HepG2 (cell line): ENCODE results near the gene IGFLR1. TPM values are rescaled to one million over a fixed set of nuclear protein-coding genes. Genes with fewer than 3 reads are reported as not detected.

ENCODE experiments used
- ATF7 ChIP-seq, 2 experiments: fragments of 450-650 bp in 1 of 2; sonication (generic) in 1 of 2; formaldehyde crosslinking in 1 of 2; IDR thresholded peaks; 2 replicates each; pipeline versions ENCODE4 v1.4.0 to v1.6.1; 2016 to 2020; ENCODE audit warnings: antibody characterized with exemption in 1 of 2, mild to moderate bottlenecking in 1 of 2, missing genetic modification reagents in 1 of 2
- BCL3 ChIP-seq: sonication (generic); formaldehyde crosslinking; IDR thresholded peaks from 2 replicates; pipeline ENCODE4 v1.5.1; 2020; ENCODE audit warnings: mild to moderate bottlenecking, missing genetic modification reagents, moderate library complexity
- CCAR2 ChIP-seq: fragments of 200-400 bp; formaldehyde crosslinking; optimal IDR thresholded peaks from 2 replicates; pipeline ENCODE3; 2018; ENCODE audit warnings: low read depth, mild to moderate bottlenecking, low read length, moderate library complexity
- DR1 ChIP-seq: sonication (generic); formaldehyde crosslinking; IDR thresholded peaks from 2 replicates; pipeline ENCODE4 v1.8.0; 2021; ENCODE audit warnings: mild to moderate bottlenecking, missing genetic modification reagents, inconsistent platforms
- EHMT2 ChIP-seq: fragments of 200-600 bp; sonication (generic); IDR thresholded peaks from 2 replicates; pipeline ENCODE4 v1.7.0; 2017; ENCODE audit warnings: antibody characterized with exemption, low read depth, low read length, borderline replicate concordance
- ESRRA ChIP-seq: sonication (generic); formaldehyde crosslinking; IDR thresholded peaks from 2 replicates; pipeline ENCODE4 v1.5.1; 2020; ENCODE audit warnings: mild to moderate bottlenecking, low read depth, missing genetic modification reagents
- EZH2 ChIP-seq: conservative IDR thresholded peaks from 2 replicates; pipeline ENCODE4 v1.6.1; 2012; ENCODE audit warnings: mild to moderate bottlenecking, low read depth, low read length, moderate library complexity
- FOXA1 ChIP-seq, 2 experiments: fragments of 450-650 bp in 1 of 2; sonication (generic) in 1 of 2; formaldehyde crosslinking in 1 of 2; IDR thresholded peaks; 2 replicates each; pipeline versions ENCODE4 v1.4.0 to v1.6.1; 2016 to 2020; ENCODE audit warnings: missing genetic modification reagents in 1 of 2
- KLF16 ChIP-seq, 2 experiments: sonication (generic) in 1 of 2; formaldehyde crosslinking in 1 of 2; IDR thresholded peaks; 2 replicates each; pipeline versions ENCODE4 v1.6.1 to v1.8.0; 2016 to 2023; ENCODE audit warnings: missing genetic modification reagents in 2 of 2, missing compliant biosample characterization in 1 of 2
- MATR3 ChIP-seq: sonication (generic); formaldehyde crosslinking; IDR thresholded peaks from 2 replicates; pipeline ENCODE4 v1.4.0; 2020; ENCODE audit warnings: missing genetic modification reagents
- RFXANK ChIP-seq: IDR thresholded peaks from 2 replicates; pipeline ENCODE4 v1.6.1; 2016
- RNF2 ChIP-seq: fragments of 450-650 bp; conservative IDR thresholded peaks from 2 replicates; pipeline ENCODE4 v1.6.1; 2016; ENCODE audit warnings: low read depth
- SRSF9 ChIP-seq: fragments of 200-400 bp; formaldehyde crosslinking; IDR thresholded peaks from 2 replicates; pipeline ENCODE4 v1.6.1; 2018; ENCODE audit warnings: borderline replicate concordance, mild to moderate bottlenecking, low read depth, low read length; ENCODE audit not compliant: insufficient read depth, poor library complexity, severe bottlenecking
- THAP11 ChIP-seq: IDR thresholded peaks from 2 replicates; pipeline ENCODE4 v1.6.1; 2016; ENCODE audit warnings: missing biosample characterization, missing genetic modification reagents
- ZNF34 ChIP-seq: sonication (generic); formaldehyde crosslinking; IDR thresholded peaks from 2 replicates; pipeline ENCODE4 v1.4.0; 2020; ENCODE audit warnings: mild to moderate bottlenecking, missing genetic modification reagents, borderline replicate concordance
- ZNF432 ChIP-seq: sonication (generic); formaldehyde crosslinking; IDR thresholded peaks from 2 replicates; pipeline ENCODE4 v1.5.0; 2020; ENCODE audit warnings: missing genetic modification reagents, mild to moderate bottlenecking, borderline replicate concordance
- ZNF460 ChIP-seq: sonication (generic); formaldehyde crosslinking; IDR thresholded peaks from 2 replicates; pipeline ENCODE4 v1.5.1; 2020; ENCODE audit warnings: missing genetic modification reagents, mild to moderate bottlenecking, borderline replicate concordance
- ZNF670 ChIP-seq: sonication (generic); formaldehyde crosslinking; IDR thresholded peaks from 2 replicates; pipeline ENCODE4 v1.8.0; 2022; ENCODE audit warnings: mild to moderate bottlenecking, missing genetic modification reagents, borderline replicate concordance
- ZNF691 ChIP-seq: sonication (generic); formaldehyde crosslinking; IDR thresholded peaks from 2 replicates; pipeline ENCODE4 v1.4.0; 2020; ENCODE audit warnings: missing genetic modification reagents, low read depth, mild to moderate bottlenecking, borderline replicate concordance
- ZNF703 ChIP-seq: sonication (generic); formaldehyde crosslinking; IDR thresholded peaks from 2 replicates; pipeline ENCODE4 v1.5.1; 2020; ENCODE audit warnings: missing genetic modification reagents, mild to moderate bottlenecking, moderate library complexity, borderline replicate concordance
- ZNF710 ChIP-seq: sonication (generic); formaldehyde crosslinking; IDR thresholded peaks from 2 replicates; pipeline ENCODE4 v1.5.0; 2020; ENCODE audit warnings: mild to moderate bottlenecking, missing genetic modification reagents, borderline replicate concordance
- ZNF724P ChIP-seq: sonication (generic); formaldehyde crosslinking; IDR thresholded peaks from 2 replicates; pipeline ENCODE4 v1.8.0; 2022; ENCODE audit warnings: missing genetic modification reagents, borderline replicate concordance
- ZSCAN20 ChIP-seq: sonication (generic); formaldehyde crosslinking; IDR thresholded peaks from 2 replicates; pipeline ENCODE4 v1.4.0; 2020; ENCODE audit warnings: missing genetic modification reagents, mild to moderate bottlenecking, borderline replicate concordance
- polyA plus RNA-seq, 8 experiments: library from polyadenylated mRNA; depleted of rRNA in 3 of 8; stranded (reverse) in 7 of 8; unstranded in 1 of 8; fragments of >200 nt; fragmentation: Illumina TruSeq in 4 of 8; extraction: Trizol in 4 of 8; gene quantifications; 2 replicates each; pipeline versions ENCODE4 v1.2.1 to v1.2.3, GENCODE V29; 2011 to 2016; ENCODE audit warnings: low read depth in 4 of 8, missing spikeins in 1 of 8, mixed read lengths in 1 of 8; ENCODE audit not compliant: insufficient read depth in 1 of 8
- total RNA-seq, 5 experiments: library from RNA; depleted of rRNA; stranded (reverse); fragments of >200 nt; fragmentation: Illumina TruSeq; extraction: Trizol; gene quantifications; 2 replicates each; pipeline ENCODE4 v1.2.3, GENCODE V29; 2016; ENCODE audit warnings: low read depth in 1 of 5

Gene IGFLR1
- total and polyA plus RNA-seq, 2 of the 13 experiments (the other 11 are each of a cell fraction or from before 2014, with no cell fraction given), result 5.4 to 8.9 TPM

- no peak; the same call in 1 of the 2 replicates for TF ChIP-seq ZNF34 (CRISPR knock-in tag)
- no peak; the same call in 1 of the 2 replicates for TF ChIP-seq ZNF724P (CRISPR knock-in tag)
- no peak for TF ChIP-seq ZSCAN20
- TF ChIP-seq ZNF691, result no peak
- TF ChIP-seq ZNF703 (CRISPR knock-in tag), result peak; percentile 13; the same call in 1 of the 2 replicates
- no peak for TF ChIP-seq FOXA1 (IDR thresholded peaks at IDR 0.05)
- peak; percentile 32; the same call in 1 of the 2 replicates for TF ChIP-seq FOXA1 (CRISPR knock-in tag; IDR thresholded peaks at IDR 0.05)
- TF ChIP-seq ZNF432, result no peak
- TF ChIP-seq ZNF670, result no peak
- no peak for TF ChIP-seq CCAR2
- TF ChIP-seq MATR3 (CRISPR knock-in tag), result no peak
- peak; percentile 85 for TF ChIP-seq THAP11 (CRISPR knock-in tag)
- no peak for TF ChIP-seq BCL3
- TF ChIP-seq ESRRA (CRISPR knock-in tag), result no peak
- TF ChIP-seq DR1 (CRISPR knock-in tag), result peak; percentile 96
- no peak for TF ChIP-seq ATF7 (IDR thresholded peaks at IDR 0.05)
- TF ChIP-seq ATF7 (CRISPR knock-in tag; IDR thresholded peaks at IDR 0.05), result peak; percentile 31; the same call in 1 of the 2 replicates
- no peak for TF ChIP-seq SRSF9
- TF ChIP-seq RNF2, result 0 out of 2 replicates have a peak, but pooled peaks have one; percentile 24
- no peak for TF ChIP-seq EZH2
- no peak; the same call in 1 of the 2 replicates for TF ChIP-seq EHMT2
- no peak for TF ChIP-seq RFXANK
- no peak for TF ChIP-seq ZNF710
- no peak for TF ChIP-seq ZNF460 (CRISPR knock-in tag)
- peak in 1 of 2 experiments; percentile 78; a peak in 2 of 4 replicates for TF ChIP-seq KLF16 (CRISPR knock-in tag; IDR thresholded peaks at IDR 0.05)
Observed at GRCh38 chr19:35740423-35741202, 1.6 kb downstream of the IGFLR1 start (continued).
